Nephron progenitor cell (in vitro differentiated cells): ENCODE measurements around the gene TBKBP1.

Experiments used
- DNase-seq: peaks from one replicate; pipeline ENCODE4 v3.0.0; 2021
- H3K27ac Mint-ChIP-seq: 2 replicates; pipeline ENCODE4 v1.8.0; 2021; ENCODE audit warnings: mild to moderate bottlenecking, moderate library complexity, mixed read lengths
- H3K27me3 Mint-ChIP-seq: 2 replicates; pipeline ENCODE4 v1.8.0; 2021; ENCODE audit warnings: mild to moderate bottlenecking, low read depth, mixed read lengths; ENCODE audit not compliant: poor library complexity
- H3K36me3 Mint-ChIP-seq: 2 replicates; pipeline ENCODE4 v1.8.0; 2021; ENCODE audit warnings: low read depth, mixed read lengths
- H3K4me1 Mint-ChIP-seq: 2 replicates; pipeline ENCODE4 v1.8.0; 2021; ENCODE audit warnings: mixed read lengths
- H3K4me3 Mint-ChIP-seq: 2 replicates; pipeline ENCODE4 v1.8.0; 2021; ENCODE audit warnings: mild to moderate bottlenecking, moderate library complexity, mixed read lengths
- H3K9me3 Mint-ChIP-seq: 2 replicates; pipeline ENCODE4 v1.8.0; 2021; ENCODE audit warnings: mild to moderate bottlenecking, moderate library complexity, mixed read lengths
- TF ChIP-seq, protein P1 (sequence below): fragments of 200-600 bp; sonication (generic); IDR thresholded peaks from 2 replicates; pipeline ENCODE4 v1.5.0; 2021; ENCODE audit warnings: antibody characterized with exemption

Gene TBKBP1

DNA sequence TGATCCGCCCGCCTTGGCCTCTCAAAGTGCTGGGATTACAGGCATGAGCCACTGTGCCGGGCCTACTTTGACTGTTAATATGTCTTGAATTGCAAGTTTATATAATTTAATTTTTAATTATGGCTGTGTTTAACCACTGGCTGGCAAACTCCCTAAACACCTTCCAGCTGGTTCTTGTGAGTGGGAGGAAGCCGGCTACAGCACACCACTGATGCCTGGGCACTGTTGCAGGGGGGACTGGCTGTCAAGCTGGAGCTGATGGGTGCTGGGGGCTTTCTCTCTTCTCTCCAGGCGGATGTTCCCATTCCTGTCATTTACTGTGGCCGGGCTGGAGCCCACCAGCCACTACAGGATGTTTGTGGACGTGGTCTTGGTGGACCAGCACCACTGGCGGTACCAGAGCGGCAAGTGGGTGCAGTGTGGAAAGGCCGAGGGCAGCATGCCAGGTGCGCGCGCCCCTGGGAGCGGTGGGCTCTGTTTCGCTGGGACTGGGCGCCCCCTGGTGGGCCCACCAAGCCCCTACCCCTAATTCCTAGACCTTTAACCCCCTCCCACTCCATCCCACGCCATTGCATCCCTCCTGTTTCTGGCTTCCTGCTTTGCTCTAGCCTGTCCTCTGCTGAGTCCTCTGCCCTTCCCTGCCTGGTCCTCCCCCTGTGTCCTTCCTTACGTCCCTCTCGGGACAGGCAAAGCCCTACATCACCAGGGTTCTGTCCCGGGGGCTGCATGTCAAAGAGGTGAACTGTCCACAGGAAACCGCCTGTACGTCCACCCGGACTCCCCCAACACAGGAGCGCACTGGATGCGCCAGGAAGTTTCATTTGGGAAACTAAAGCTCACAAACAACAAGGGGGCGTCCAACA, 48.6 kb downstream of the TBKBP1 start:
- Mint-ChIP-seq H3K9me3 (no peaks in the 10 kb centered on the region), H3K4me3 (no peak overlapping the region), H3K36me3 (no peaks in the 10 kb centered on the region), H3K4me1 (peaks cover 25% of the 10 kb centered on the region), H3K27ac (no peak overlapping the region), H3K27me3 (peaks cover 54% of the 10 kb centered on the region)
- DNase-seq = peak; percentile 78
- TF ChIP-seq, protein P1, sequence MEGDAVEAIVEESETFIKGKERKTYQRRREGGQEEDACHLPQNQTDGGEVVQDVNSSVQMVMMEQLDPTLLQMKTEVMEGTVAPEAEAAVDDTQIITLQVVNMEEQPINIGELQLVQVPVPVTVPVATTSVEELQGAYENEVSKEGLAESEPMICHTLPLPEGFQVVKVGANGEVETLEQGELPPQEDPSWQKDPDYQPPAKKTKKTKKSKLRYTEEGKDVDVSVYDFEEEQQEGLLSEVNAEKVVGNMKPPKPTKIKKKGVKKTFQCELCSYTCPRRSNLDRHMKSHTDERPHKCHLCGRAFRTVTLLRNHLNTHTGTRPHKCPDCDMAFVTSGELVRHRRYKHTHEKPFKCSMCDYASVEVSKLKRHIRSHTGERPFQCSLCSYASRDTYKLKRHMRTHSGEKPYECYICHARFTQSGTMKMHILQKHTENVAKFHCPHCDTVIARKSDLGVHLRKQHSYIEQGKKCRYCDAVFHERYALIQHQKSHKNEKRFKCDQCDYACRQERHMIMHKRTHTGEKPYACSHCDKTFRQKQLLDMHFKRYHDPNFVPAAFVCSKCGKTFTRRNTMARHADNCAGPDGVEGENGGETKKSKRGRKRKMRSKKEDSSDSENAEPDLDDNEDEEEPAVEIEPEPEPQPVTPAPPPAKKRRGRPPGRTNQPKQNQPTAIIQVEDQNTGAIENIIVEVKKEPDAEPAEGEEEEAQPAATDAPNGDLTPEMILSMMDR = peak; percentile 88

DNA sequence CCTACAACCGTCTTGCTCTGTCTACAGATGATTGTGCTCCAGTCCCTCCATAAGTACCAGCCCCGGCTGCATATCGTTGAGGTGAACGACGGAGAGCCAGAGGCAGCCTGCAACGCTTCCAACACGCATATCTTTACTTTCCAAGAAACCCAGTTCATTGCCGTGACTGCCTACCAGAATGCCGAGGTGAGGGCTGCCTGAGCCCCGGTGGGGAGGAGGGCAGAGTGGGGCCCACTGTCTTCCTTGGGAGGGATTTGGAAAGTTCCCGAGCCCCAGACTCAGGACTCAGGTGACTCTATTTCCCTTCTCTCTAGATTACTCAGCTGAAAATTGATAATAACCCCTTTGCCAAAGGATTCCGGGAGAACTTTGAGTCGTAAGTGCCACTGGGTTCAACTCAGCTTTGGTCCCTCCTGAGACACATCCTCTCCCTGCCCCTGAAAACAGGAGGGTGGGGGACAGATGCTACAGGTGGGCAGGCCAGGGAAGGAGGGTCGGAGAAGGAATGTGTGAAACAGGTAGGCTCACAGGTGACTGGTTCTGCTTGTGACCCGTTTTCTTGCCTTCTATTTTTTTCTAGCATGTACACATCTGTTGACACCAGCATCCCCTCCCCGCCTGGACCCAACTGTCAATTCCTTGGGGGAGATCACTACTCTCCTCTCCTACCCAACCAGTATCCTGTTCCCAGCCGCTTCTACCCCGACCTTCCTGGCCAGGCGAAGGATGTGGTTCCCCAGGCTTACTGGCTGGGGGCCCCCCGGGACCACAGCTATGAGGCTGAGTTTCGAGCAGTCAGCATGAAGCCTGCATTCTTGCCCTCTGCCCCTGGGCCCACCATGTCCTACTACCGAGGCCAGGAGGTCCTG, 50.4 kb downstream of the TBKBP1 start:
- Mint-ChIP-seq H3K36me3 (no peaks in the 10 kb centered on the region), H3K9me3 (no peaks in the 10 kb centered on the region), H3K27me3 (peaks cover 54% of the 10 kb centered on the region), H3K4me1 (peaks cover 25% of the 10 kb centered on the region), H3K27ac (no peak overlapping the region), H3K4me3 (no peak overlapping the region)
- TF ChIP-seq, protein P1 = no peak
- DNase-seq = no peak

DNA sequence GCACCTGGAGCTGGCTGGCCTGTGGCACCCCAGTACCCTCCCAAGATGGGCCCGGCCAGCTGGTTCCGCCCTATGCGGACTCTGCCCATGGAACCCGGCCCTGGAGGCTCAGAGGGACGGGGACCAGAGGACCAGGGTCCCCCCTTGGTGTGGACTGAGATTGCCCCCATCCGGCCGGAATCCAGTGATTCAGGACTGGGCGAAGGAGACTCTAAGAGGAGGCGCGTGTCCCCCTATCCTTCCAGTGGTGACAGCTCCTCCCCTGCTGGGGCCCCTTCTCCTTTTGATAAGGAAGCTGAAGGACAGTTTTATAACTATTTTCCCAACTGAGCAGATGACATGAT, 51.0 kb downstream of the TBKBP1 start:
- peaks cover 59% of the 10 kb centered on the region for H3K27me3 Mint-ChIP-seq
- H3K4me1 Mint-ChIP-seq = peaks cover 25% of the 10 kb centered on the region
- no peak for DNase-seq
- H3K9me3 Mint-ChIP-seq = no peaks in the 10 kb centered on the region
- no peak overlapping the region for H3K4me3 Mint-ChIP-seq
- H3K27ac Mint-ChIP-seq = no peak overlapping the region
- no peaks in the 10 kb centered on the region for H3K36me3 Mint-ChIP-seq
- TF ChIP-seq, protein P1 = no peak

DNA sequence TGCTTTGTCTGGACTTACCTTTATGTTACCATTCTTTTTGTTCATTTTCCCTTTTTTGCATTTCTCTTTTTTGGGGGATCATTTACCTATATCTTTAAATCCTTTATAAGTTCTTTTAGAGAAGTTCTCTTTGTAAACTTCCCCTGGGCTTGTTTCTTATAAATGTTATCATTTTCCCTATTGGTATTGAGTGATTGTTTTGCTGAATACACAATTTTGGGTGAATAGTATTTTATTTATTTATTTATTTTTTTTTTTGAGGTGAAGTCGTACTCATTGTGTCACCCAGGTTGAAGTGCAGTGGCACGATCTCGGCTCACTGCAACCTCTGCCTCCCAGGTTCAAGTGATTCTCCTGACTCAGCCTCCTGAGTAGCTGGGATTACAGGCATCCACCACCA, 57.5 kb downstream of the TBKBP1 start:
- H3K27ac Mint-ChIP-seq = no peak overlapping the region
- DNase-seq = no peak
- no peaks in the 10 kb centered on the region for H3K36me3 Mint-ChIP-seq
- no peak overlapping the region for H3K4me3 Mint-ChIP-seq
- TF ChIP-seq, protein P1 = no peak
- no peaks in the 10 kb centered on the region for H3K4me1 Mint-ChIP-seq
- peaks cover 76% of the 10 kb centered on the region for H3K27me3 Mint-ChIP-seq
- H3K9me3 Mint-ChIP-seq = peaks cover 12% of the 10 kb centered on the region

DNA sequence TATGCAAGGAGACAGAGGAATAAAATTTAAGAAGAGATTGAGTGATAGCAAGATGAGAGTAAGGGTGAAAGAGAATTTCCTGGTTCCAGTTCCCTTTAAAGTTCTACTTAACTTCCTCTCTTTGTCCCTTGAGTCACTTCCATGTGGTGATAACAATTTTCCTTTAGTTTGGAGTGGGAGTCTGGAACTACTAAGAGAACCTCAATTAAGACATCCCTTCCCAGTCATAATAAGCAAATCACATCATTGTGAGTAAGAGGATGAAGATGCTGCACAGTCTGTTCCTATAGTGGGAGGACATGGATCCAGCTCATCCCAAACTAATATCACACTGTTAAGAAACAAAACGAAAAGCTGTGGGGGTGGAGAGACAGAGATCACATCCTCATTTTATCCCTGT, 63.4 kb downstream of the TBKBP1 start:
- Mint-ChIP-seq H3K9me3 (peaks cover 34% of the 10 kb centered on the region), H3K36me3 (no peaks in the 10 kb centered on the region), H3K27me3 (peaks cover 87% of the 10 kb centered on the region), H3K4me1 (no peaks in the 10 kb centered on the region), H3K4me3 (no peak overlapping the region), H3K27ac (no peak overlapping the region)
- DNase-seq = no peak
- TF ChIP-seq, protein P1 = no peak
